IMR-90 (cell line): Measurements from ENCODE around the gene CXCL8. TPM values are rescaled to one million over a fixed set of nuclear protein-coding genes. Genes with fewer than 3 reads are reported as not detected.

Experiments
- ATAC-seq: fragments of 200-7000 bp; cut with Tn5 transposase; 2 replicates; pipeline ENCODE4 v1.9.1; 2020; ENCODE audit warnings: low read depth, mild to moderate bottlenecking, moderate library complexity
- BruUV-seq: library from RNA; stranded (reverse); fragments of 400-500 nt; replicated peaks from 2 replicates; lab custom pipeline; 2021; lab: Mats Ljungman, UMichigan
- CTCF ChIA-PET: fragments of 300-600 bp; formaldehyde crosslinking; extraction: SDS; loops from one replicate; lab custom pipeline; 2021; ENCODE audit warnings: antibody characterized with exemption; lab: Yijun Ruan, JAX
- POLR2A ChIA-PET: fragments of 300-600 bp; sonication (Branson Sonifier 250); formaldehyde crosslinking; loops from one replicate; lab custom pipeline; 2022; ENCODE audit warnings: antibody characterized with exemption; ENCODE audit not compliant: unreplicated experiment; lab: Charles Lee
- DNase-seq: peaks from one replicate; pipeline ENCODE4 v3.0.0; 2013
- H2AFZ ChIP-seq: replicated peaks from 2 replicates; pipeline ENCODE3; 2013; ENCODE audit warnings: low read length, mild to moderate bottlenecking; ENCODE audit not compliant: poor library complexity
- H2AK5ac ChIP-seq: 2 replicates; pipeline ENCODE4 v1.6.1; 2013; ENCODE audit warnings: low read depth, low read length, inconsistent platforms
- H2AK9ac ChIP-seq: replicated peaks from 2 replicates; pipeline ENCODE3; 2013; ENCODE audit warnings: mild to moderate bottlenecking, low read depth, low read length, moderate library complexity; ENCODE audit not compliant: poor library complexity
- H2BK120ac ChIP-seq: 2 replicates; pipeline ENCODE4 v1.6.1; 2013; ENCODE audit warnings: low read depth, low read length, inconsistent platforms
- H2BK15ac ChIP-seq: 3 replicates; pipeline ENCODE4 v1.6.1; 2013; ENCODE audit warnings: low read depth, low read length, inconsistent platforms
- H2BK20ac ChIP-seq: 2 replicates; pipeline ENCODE4 v1.6.1; 2013; ENCODE audit warnings: low read depth, mild to moderate bottlenecking, inconsistent platforms, low read length, moderate library complexity
- H2BK5ac ChIP-seq: 2 replicates; pipeline ENCODE4 v1.6.1; 2013; ENCODE audit warnings: mild to moderate bottlenecking, low read depth, low read length, inconsistent platforms; ENCODE audit not compliant: poor library complexity, severe bottlenecking
- H3K14ac ChIP-seq: replicated peaks from 2 replicates; pipeline ENCODE4 v1.6.1; 2013; ENCODE audit warnings: low read depth, low read length, inconsistent platforms
- H3K18ac ChIP-seq: 2 replicates; pipeline ENCODE4 v1.6.1; 2013; ENCODE audit warnings: low read depth, low read length, control low read depth
- H3K23ac ChIP-seq: 2 replicates; pipeline ENCODE4 v1.6.1; 2013; ENCODE audit warnings: low read depth, low read length, inconsistent platforms
- H3K27ac ChIP-seq: 2 replicates; pipeline ENCODE4 v1.5.1; 2013; ENCODE audit warnings: mild to moderate bottlenecking, control low read depth, low read length; ENCODE audit not compliant: insufficient read depth
- H3K27me3 ChIP-seq: 2 replicates; pipeline ENCODE4 v1.6.1; 2013; ENCODE audit warnings: low read length; ENCODE audit not compliant: control insufficient read depth, insufficient read depth
- H3K36me3 ChIP-seq: 2 replicates; pipeline ENCODE4 v1.6.1; 2013; ENCODE audit warnings: low read length, mixed read lengths; ENCODE audit not compliant: control insufficient read depth, insufficient read depth
- H3K4ac ChIP-seq: 2 replicates; pipeline ENCODE4 v1.6.1; 2013; ENCODE audit warnings: low read depth, low read length, inconsistent platforms
- H3K4me1 ChIP-seq: 2 replicates; pipeline ENCODE4 v1.6.1; 2013; ENCODE audit warnings: low read length, mixed read lengths; ENCODE audit not compliant: control insufficient read depth, insufficient read depth
- H3K4me2 ChIP-seq: 2 replicates; pipeline ENCODE4 v1.6.1; 2013; ENCODE audit warnings: low read depth, mild to moderate bottlenecking, control low read depth, low read length, moderate library complexity
- H3K4me3 ChIP-seq: 2 replicates; pipeline ENCODE4 v1.5.1; 2013; ENCODE audit warnings: low read depth, mild to moderate bottlenecking, control low read depth, low read length, moderate library complexity; ENCODE audit not compliant: insufficient read depth
- H3K56ac ChIP-seq: 2 replicates; pipeline ENCODE4 v1.6.1; 2013; ENCODE audit warnings: low read length, inconsistent platforms; ENCODE audit not compliant: insufficient read depth; ENCODE audit errors: extremely low read depth
- H3K79me1 ChIP-seq, 2 experiments: 2 replicates each; pipeline ENCODE4 v1.6.1; 2013; ENCODE audit warnings: low read length in 2 of 2, inconsistent platforms in 1 of 2, low read depth in 1 of 2
- H3K9ac ChIP-seq: 2 replicates; pipeline ENCODE4 v1.6.1; 2013; ENCODE audit warnings: low read depth, low read length, control low read depth
- H3K9me1 ChIP-seq: 2 replicates; pipeline ENCODE4 v1.6.1; 2013; ENCODE audit warnings: low read length, inconsistent platforms; ENCODE audit not compliant: insufficient read depth
- H3K9me3 ChIP-seq: 2 replicates; pipeline ENCODE4 v1.6.1; 2013; ENCODE audit warnings: low read length; ENCODE audit not compliant: control insufficient read depth, insufficient read depth
- H4K20me1 ChIP-seq: 2 replicates; pipeline ENCODE4 v1.6.1; 2013; ENCODE audit warnings: low read length, inconsistent platforms; ENCODE audit not compliant: insufficient read depth
- H4K5ac ChIP-seq: 2 replicates; pipeline ENCODE4 v1.6.1; 2013; ENCODE audit warnings: mild to moderate bottlenecking, low read depth, low read length, control low read depth
- H4K8ac ChIP-seq, 2 experiments: 2 replicates each; pipeline ENCODE4 v1.6.1; 2013; ENCODE audit warnings: low read depth in 2 of 2, low read length in 2 of 2, control low read depth in 1 of 2, inconsistent platforms in 1 of 2
- H4K91ac ChIP-seq: 2 replicates; pipeline ENCODE4 v1.6.1; 2013; ENCODE audit warnings: low read depth, low read length, inconsistent platforms; ENCODE audit not compliant: insufficient read depth
- CEBPB ChIP-seq: IDR thresholded peaks from 2 replicates; pipeline ENCODE4 v1.6.1; 2012; ENCODE audit warnings: low read depth, low read length, improper control_type of control experiment
- FOS ChIP-seq: fragments of 150-350 bp; IDR thresholded peaks from 2 replicates; pipeline ENCODE4 v1.6.1; 2016; ENCODE audit warnings: low read depth, low read length
- MAFK ChIP-seq: IDR thresholded peaks from 2 replicates; pipeline ENCODE4 v1.6.1; 2012; ENCODE audit warnings: low read depth, low read length, improper control_type of control experiment
- MAZ ChIP-seq: IDR thresholded peaks from 2 replicates; pipeline ENCODE4 v1.6.1; 2012; ENCODE audit warnings: low read depth, mild to moderate bottlenecking, low read length, improper control_type of control experiment, moderate library complexity, borderline replicate concordance
- RAD21 ChIP-seq: IDR thresholded peaks from 2 replicates; pipeline ENCODE4 v1.6.1; 2012; ENCODE audit warnings: low read length, improper control_type of control experiment
- RCOR1 ChIP-seq: IDR thresholded peaks from 2 replicates; pipeline ENCODE4 v1.6.1; 2012; ENCODE audit warnings: mild to moderate bottlenecking, low read length, improper control_type of control experiment; ENCODE audit not compliant: insufficient replicate concordance
- WGBS, 2 experiments: methylation state at CpG; one replicate each; pipeline versions ENCODE4 v1.1.5 to v1.1.7; 2013; ENCODE audit warnings: missing lambda C conversion rate in 2 of 2; ENCODE audit not compliant: insufficient read length in 1 of 2; ENCODE audit errors: extremely low coverage in 2 of 2; 5-methylcytosine and 5-hydroxymethylcytosine counted together
- dilution Hi-C: fragments of 300-500 bp; cut with HindIII; formaldehyde crosslinking; loops from one replicate; pipeline ENCODE4 v1.14.3; 2018; ENCODE audit warnings: low sequenced_read_pairs; ENCODE audit not compliant: unreplicated experiment
- in situ Hi-C: fragments of 300-500 bp; cut with MboI; formaldehyde crosslinking; loops from 3 replicates; pipeline ENCODE4 v1.14.3; 2019; ENCODE audit warnings: low sequenced_read_pairs, inconsistent platforms, mixed read lengths
- intact Hi-C: fragments of 100-400 bp; cut with micrococcal nuclease; formaldehyde crosslinking; loops from 2 replicates; pipeline ENCODE4 v1.10.0; 2022
- polyA plus RNA-seq, 3 experiments: library from polyadenylated mRNA; depleted of rRNA; stranded (reverse); fragments of >200 nt; gene quantifications; 2 replicates each; pipeline ENCODE4 v1.2.3, GENCODE V29; 2012; ENCODE audit warnings: low replicate concordance in 1 of 3
- total RNA-seq: library from RNA; depleted of rRNA; stranded (reverse); fragments of >200 nt; gene quantifications from 2 replicates; pipeline ENCODE4 v1.2.3, GENCODE V29; 2012

The CXCL8 gene
- total and polyA plus RNA-seq, 2 of the 4 experiments (the other 2 are of a cell fraction) = 2.2 to 2.7 TPM

DNA sequence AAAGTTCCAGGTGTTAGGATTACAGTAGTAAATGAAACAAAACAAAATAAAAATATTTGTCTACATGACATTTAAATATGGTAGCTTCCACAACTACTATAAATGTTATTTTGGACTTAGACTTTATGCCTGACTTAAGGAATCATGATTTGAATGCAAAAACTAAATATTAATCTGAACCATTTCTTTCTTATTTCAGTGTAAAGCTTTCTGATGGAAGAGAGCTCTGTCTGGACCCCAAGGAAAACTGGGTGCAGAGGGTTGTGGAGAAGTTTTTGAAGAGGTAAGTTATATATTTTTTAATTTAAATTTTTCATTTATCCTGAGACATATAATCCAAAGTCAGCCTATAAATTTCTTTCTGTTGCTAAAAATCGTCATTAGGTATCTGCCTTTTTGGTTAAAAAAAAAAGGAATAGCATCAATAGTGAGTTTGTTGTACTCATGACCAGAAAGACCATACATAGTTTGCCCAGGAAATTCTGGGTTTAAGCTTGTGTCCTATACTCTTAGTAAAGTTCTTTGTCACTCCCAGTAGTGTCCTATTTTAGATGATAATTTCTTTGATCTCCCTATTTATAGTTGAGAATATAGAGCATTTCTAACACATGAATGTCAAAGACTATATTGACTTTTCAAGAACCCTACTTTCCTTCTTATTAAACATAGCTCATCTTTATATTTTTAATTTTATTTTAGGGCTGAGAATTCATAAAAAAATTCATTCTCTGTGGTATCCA, 1.6 kb downstream of the CXCL8 start:
- no peak overlapping the region for H3K56ac ChIP-seq
- intact Hi-C loops = no loop called here
- no peak overlapping the region for H3K4me2 ChIP-seq
- in situ Hi-C loops = no loop called here
- ChIA-PET CTCF (interaction anchor here (0.7 to 1.5 kb wide), 2 partner anchors 103 to 393 kb away, joined by 3 read pairs; no protein-coding TSS in a partner anchor), POLR2A (no interaction called here)
- TF ChIP-seq RCOR1 = no peak
- TF ChIP-seq RAD21 = no peak
- no peak for TF ChIP-seq CEBPB
- TF ChIP-seq FOS = no peak
- no peak for TF ChIP-seq MAZ
- no peak for TF ChIP-seq MAFK
- no peak for ATAC-seq
- H2AK5ac ChIP-seq = no peak overlapping the region
- H4K91ac ChIP-seq = no peak overlapping the region
- H3K4ac ChIP-seq = no peak overlapping the region
- BruUV-seq = no TSS peak
- no peaks in the 10 kb centered on the region for H3K27me3 ChIP-seq
- no peak overlapping the region for H2BK20ac ChIP-seq
- H4K5ac ChIP-seq = no peak overlapping the region
- no peak overlapping the region for H3K4me3 ChIP-seq
- no peak overlapping the region for H3K9ac ChIP-seq
- H2BK15ac ChIP-seq = no peak overlapping the region
- dilution Hi-C loops = no loop called here
- no peak overlapping the region for H2BK120ac ChIP-seq
- DNase-seq = no peak
- H4K20me1 ChIP-seq = no peaks in the 10 kb centered on the region
- no peaks in the 10 kb centered on the region for H3K4me1 ChIP-seq
- no CpG with 5 or more reads among the region's 1 CpG for WGBS, 2 experiments
- H3K79me1 ChIP-seq = no peaks in the 10 kb centered on the region
- H2AFZ ChIP-seq = no peak overlapping the region
- no peak overlapping the region for H2AK9ac ChIP-seq
- no peaks in the 10 kb centered on the region for H3K9me3 ChIP-seq
- H4K8ac ChIP-seq = no peak overlapping the region
- no peak overlapping the region for H3K23ac ChIP-seq
- no peak overlapping the region for H3K14ac ChIP-seq
- H3K27ac ChIP-seq = no peak overlapping the region
- H2BK5ac ChIP-seq = no peak overlapping the region
- 0 out of 2 replicates have a peak, but pooled peaks cover 4% of the 10 kb centered on the region for H3K9me1 ChIP-seq
- no peak overlapping the region for H3K18ac ChIP-seq
- H3K36me3 ChIP-seq = no peaks in the 10 kb centered on the region; the same call in 1 of the 2 replicates
